ENCODE results near the gene NELFCD. TPM values are rescaled to one million over a fixed set of nuclear protein-coding genes. Genes with fewer than 3 reads are reported as not detected.

Gene NELFCD
- total RNA-seq, 1 experiment from 2014 or later = 179 TPM

- CTCF ChIA-PET = no interaction called here
- Mint-ChIP-seq H3K27me3 (ENCODE audit: unreplicated experiment) (peaks cover 13% of the 10 kb centered on the region), H3K4me1 (ENCODE audit: low read depth, unreplicated experiment) (no peaks in the 10 kb centered on the region), H3K27ac (ENCODE audit: unreplicated experiment) (no peak overlapping the region), H3K4me3 (ENCODE audit: low read depth, unreplicated experiment) (no peak overlapping the region), H3K9me3 (ENCODE audit: low read depth, unreplicated experiment) (peaks cover 6% of the 10 kb centered on the region), H3K36me3 (ENCODE audit: insufficient read depth, unreplicated experiment) (no peaks in the 10 kb centered on the region)
- DNase-seq = no peak
- BruUV-seq (replicated peaks) = no TSS peak
- intact Hi-C loops (cut with micrococcal nuclease; ENCODE audit: unreplicated experiment) = no loop called here
- TF ChIP-seq CTCF (IDR thresholded peaks at IDR 0.05; ENCODE audit: unreplicated experiment) = no peak
These were observed 7.9 kb upstream of the NELFCD start for GRCh38 chr20:58973179-58973578.

GRCh38 chr20:58973866-58974265 lies 7.2 kb upstream of the NELFCD start:
- peaks cover 13% of the 10 kb centered on the region for H3K27me3 Mint-ChIP-seq (ENCODE audit: unreplicated experiment)
- H3K4me1 Mint-ChIP-seq (ENCODE audit: low read depth, unreplicated experiment) = no peaks in the 10 kb centered on the region
- no peak for DNase-seq
- intact Hi-C loops (cut with micrococcal nuclease; ENCODE audit: unreplicated experiment) = no loop called here
- TF ChIP-seq CTCF (IDR thresholded peaks at IDR 0.05; ENCODE audit: unreplicated experiment) = no peak
- peaks cover 6% of the 10 kb centered on the region for H3K9me3 Mint-ChIP-seq (ENCODE audit: low read depth, unreplicated experiment)
- no peak overlapping the region for H3K27ac Mint-ChIP-seq (ENCODE audit: unreplicated experiment)
- BruUV-seq (replicated peaks) = no TSS peak
- CTCF ChIA-PET = no interaction called here
- H3K36me3 Mint-ChIP-seq (ENCODE audit: insufficient read depth, unreplicated experiment) = no peaks in the 10 kb centered on the region
- H3K4me3 Mint-ChIP-seq (ENCODE audit: low read depth, unreplicated experiment) = no peak overlapping the region

- CTCF ChIA-PET = no interaction called here
- no TSS peak for BruUV-seq (replicated peaks)
- no peak overlapping the region for H3K4me3 Mint-ChIP-seq (ENCODE audit: low read depth, unreplicated experiment)
- DNase-seq = no peak
- H3K27me3 Mint-ChIP-seq (ENCODE audit: unreplicated experiment) = peaks cover 1% of the 10 kb centered on the region
- H3K9me3 Mint-ChIP-seq (ENCODE audit: low read depth, unreplicated experiment) = peaks cover 2% of the 10 kb centered on the region
- TF ChIP-seq CTCF (IDR thresholded peaks at IDR 0.05; ENCODE audit: unreplicated experiment) = no peak
- H3K36me3 Mint-ChIP-seq (ENCODE audit: insufficient read depth, unreplicated experiment) = peaks cover 1% of the 10 kb centered on the region
- intact Hi-C loops (cut with micrococcal nuclease; ENCODE audit: unreplicated experiment) = no loop called here
- no peak overlapping the region for H3K27ac Mint-ChIP-seq (ENCODE audit: unreplicated experiment)
- H3K4me1 Mint-ChIP-seq (ENCODE audit: low read depth, unreplicated experiment) = no peaks in the 10 kb centered on the region
These were observed 5.7 kb upstream of the NELFCD start for GRCh38 chr20:58975353-58975752.

GRCh38 chr20:58976061-58976730 lies 4.9 kb upstream of the NELFCD start:
- no peak for DNase-seq
- CTCF ChIA-PET = no interaction called here
- no peak overlapping the region for H3K27ac Mint-ChIP-seq (ENCODE audit: unreplicated experiment)
- no TSS peak for BruUV-seq (replicated peaks)
- no peak for TF ChIP-seq CTCF (IDR thresholded peaks at IDR 0.05; ENCODE audit: unreplicated experiment)
- intact Hi-C loops (cut with micrococcal nuclease; ENCODE audit: unreplicated experiment) = no loop called here
- H3K4me3 Mint-ChIP-seq (ENCODE audit: low read depth, unreplicated experiment) = no peak overlapping the region
- no peaks in the 10 kb centered on the region for H3K4me1 Mint-ChIP-seq (ENCODE audit: low read depth, unreplicated experiment)
- H3K27me3 Mint-ChIP-seq (ENCODE audit: unreplicated experiment) = no peaks in the 10 kb centered on the region
- peaks cover 2% of the 10 kb centered on the region for H3K9me3 Mint-ChIP-seq (ENCODE audit: low read depth, unreplicated experiment)
- peaks cover 10% of the 10 kb centered on the region for H3K36me3 Mint-ChIP-seq (ENCODE audit: insufficient read depth, unreplicated experiment)

All from Calu3 (cell line).